ENCODE data around the gene CLEC2L. TPM values are rescaled to one million over a fixed set of nuclear protein-coding genes. Genes with fewer than 3 reads are reported as not detected.

Gene CLEC2L
- total RNA-seq, 2 donors from 2014 or later: not detected

DNA sequence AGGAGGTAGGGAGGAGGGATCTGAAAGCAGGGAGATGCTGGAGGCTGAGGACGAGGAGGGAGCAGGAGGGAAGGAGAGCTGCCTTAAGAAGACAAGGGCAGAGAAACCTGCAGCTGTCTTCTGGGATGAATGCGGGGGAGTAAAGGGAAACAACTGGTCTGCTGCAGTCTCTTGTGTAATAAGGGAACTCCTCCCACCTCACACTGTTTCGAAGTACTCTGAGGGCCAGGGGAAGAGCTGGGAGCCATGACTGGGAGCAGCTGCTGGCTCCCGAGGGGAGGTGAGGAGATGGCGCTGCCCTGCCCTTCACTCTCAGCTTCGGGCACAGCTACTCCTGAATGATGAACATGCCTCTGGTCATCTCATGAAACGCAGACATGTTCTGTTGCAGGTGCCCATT lies 65.1 kb downstream of the CLEC2L start:
- peaks cover 77% of the 10 kb centered on the region for H3K36me3 ChIP-seq
- no peaks in the 10 kb centered on the region for H3K27me3 ChIP-seq
- no peaks in the 10 kb centered on the region for H3K4me1 ChIP-seq
- TF ChIP-seq CTCF (IDR thresholded peaks at IDR 0.05): no peak
- no peak overlapping the region for H3K27ac ChIP-seq
- H3K4me3 ChIP-seq: no peak overlapping the region
- no peaks in the 10 kb centered on the region for H3K9me3 ChIP-seq
- peak; percentile 43 for DNase-seq (ENCODE audit: low spot score)

GRCh38 chr7:139589474-139589873 lies 66.0 kb downstream of the CLEC2L start:
- no peak overlapping the region for H3K4me3 ChIP-seq
- H3K9me3 ChIP-seq: no peaks in the 10 kb centered on the region
- no peaks in the 10 kb centered on the region for H3K27me3 ChIP-seq
- TF ChIP-seq CTCF (IDR thresholded peaks at IDR 0.05): no peak
- peaks cover 77% of the 10 kb centered on the region for H3K36me3 ChIP-seq
- H3K4me1 ChIP-seq: no peaks in the 10 kb centered on the region
- DNase-seq (ENCODE audit: low spot score): peak; percentile 32
- no peak overlapping the region for H3K27ac ChIP-seq

GRCh38 chr7:139591550-139592195 lies 68.2 kb downstream of the CLEC2L start:
- no peaks in the 10 kb centered on the region for H3K9me3 ChIP-seq
- no peak for TF ChIP-seq CTCF (IDR thresholded peaks at IDR 0.05)
- H3K27ac ChIP-seq: no peak overlapping the region
- H3K4me1 ChIP-seq: no peaks in the 10 kb centered on the region
- no peak overlapping the region for H3K4me3 ChIP-seq
- peaks cover 78% of the 10 kb centered on the region for H3K36me3 ChIP-seq
- H3K27me3 ChIP-seq: no peaks in the 10 kb centered on the region
- peak; percentile 44 for DNase-seq (ENCODE audit: low spot score)

- peaks cover 81% of the 10 kb centered on the region for H3K36me3 ChIP-seq
- H3K27me3 ChIP-seq: no peaks in the 10 kb centered on the region
- H3K9me3 ChIP-seq: no peaks in the 10 kb centered on the region
- no peak overlapping the region for H3K4me3 ChIP-seq
- H3K4me1 ChIP-seq: no peaks in the 10 kb centered on the region
- peak; percentile 36 for DNase-seq (ENCODE audit: low spot score)
- no peak overlapping the region for H3K27ac ChIP-seq
- TF ChIP-seq CTCF (IDR thresholded peaks at IDR 0.05): no peak
Measured at GRCh38 chr7:139592801-139593461, 69.4 kb downstream of the CLEC2L start.

GRCh38 chr7:139594090-139594489 lies 70.6 kb downstream of the CLEC2L start:
- TF ChIP-seq CTCF (IDR thresholded peaks at IDR 0.05): no peak
- H3K36me3 ChIP-seq: peaks cover 83% of the 10 kb centered on the region

More at GRCh38 chr7:139594090-139594489, 70.6 kb downstream of the CLEC2L start:
- no peaks in the 10 kb centered on the region for H3K4me1 ChIP-seq
- H3K9me3 ChIP-seq: no peaks in the 10 kb centered on the region
- no peak overlapping the region for H3K4me3 ChIP-seq
- H3K27me3 ChIP-seq: no peaks in the 10 kb centered on the region
- DNase-seq (ENCODE audit: low spot score): no peak
- no peak overlapping the region for H3K27ac ChIP-seq

Other genes starting within 250 kb of the CLEC2L start
- 10 to 100 TPM; 20.2 to 45.9 TPM for gene FMC1, start 182.3 kb upstream of the CLEC2L start, total RNA-seq
- 10 to 100 TPM; 35.0 to 37.2 TPM for gene LUC7L2, start 163.8 kb upstream of the CLEC2L start, total RNA-seq
- not detected for gene KLRG2, start 40.0 kb upstream of the CLEC2L start, total RNA-seq

All from right atrium auricular region (tissue), 2 donors.